Breast epithelium (tissue), 3 donors: ENCODE results near the gene DAB2IP.

Experiments
- CTCF ChIP-seq, 3 donors: fragments of 450-650 bp; IDR thresholded peaks; one replicate each; pipeline ENCODE4 v1.5.1; 2016 to 2017; ENCODE audit warnings: antibody characterized with exemption in 3 of 3, mild to moderate bottlenecking in 3 of 3, moderate library complexity in 3 of 3
- POLR2A ChIP-seq: fragments of 450-650 bp; IDR thresholded peaks from one replicate; pipeline ENCODE4 v1.6.1; 2016; ENCODE audit warnings: antibody characterized with exemption, mild to moderate bottlenecking, moderate library complexity

GRCh38 chr9:121635300-121635876 is 16.0 kb upstream of the DAB2IP start:
- TF ChIP-seq CTCF (IDR thresholded peaks at IDR 0.05) (no peak), POLR2A (no peak)
